Progenitor cell of endocrine pancreas (in vitro differentiated cells): ENCODE measurements around the gene SERTAD2. TPM values are rescaled to one million over a fixed set of nuclear protein-coding genes. Genes with fewer than 3 reads are reported as not detected.

ENCODE experiments used
- DNase-seq: peaks from one replicate; pipeline ENCODE4 v3.0.0; 2021; ENCODE audit warnings: low spot score; ENCODE audit not compliant: unreplicated experiment
- H3K27ac Mint-ChIP-seq: 2 replicates; pipeline ENCODE4 v1.8.0; 2021; ENCODE audit warnings: mild to moderate bottlenecking, moderate library complexity, mixed read lengths
- H3K27me3 Mint-ChIP-seq: 2 replicates; pipeline ENCODE4 v1.8.0; 2021; ENCODE audit warnings: mixed read lengths
- H3K36me3 Mint-ChIP-seq: 2 replicates; pipeline ENCODE4 v1.8.0; 2022; ENCODE audit warnings: mixed read lengths; ENCODE audit not compliant: insufficient read depth
- H3K4me1 Mint-ChIP-seq: 2 replicates; pipeline ENCODE4 v1.8.0; 2021; ENCODE audit warnings: low read depth, mixed read lengths
- H3K4me3 Mint-ChIP-seq: 2 replicates; pipeline ENCODE4 v1.8.0; 2021; ENCODE audit warnings: low read depth, mild to moderate bottlenecking, moderate library complexity, mixed read lengths
- H3K9me3 Mint-ChIP-seq: 2 replicates; pipeline ENCODE4 v1.8.0; 2021; ENCODE audit warnings: low read depth, mixed read lengths
- CTCF ChIP-seq: fragments of 200-600 bp; sonication (generic); IDR thresholded peaks from one replicate; pipeline ENCODE4 v1.5.0; 2021; ENCODE audit warnings: antibody characterized with exemption, mild to moderate bottlenecking; ENCODE audit not compliant: unreplicated experiment
- total RNA-seq: library from RNA; stranded (reverse); gene quantifications from 2 replicates; pipeline ENCODE4 v1.2.1, GENCODE V29; 2021

SERTAD2 gene
- total RNA-seq, 1 donor from 2014 or later = 19.0 TPM

- H3K9me3 Mint-ChIP-seq = peaks cover 4% of the 10 kb centered on the region
- no peak overlapping the region for H3K4me3 Mint-ChIP-seq
- H3K27ac Mint-ChIP-seq = no peak overlapping the region
- TF ChIP-seq CTCF = no peak
- H3K36me3 Mint-ChIP-seq = no peaks in the 10 kb centered on the region
- DNase-seq = no peak
- peaks cover 27% of the 10 kb centered on the region for H3K4me1 Mint-ChIP-seq
- no peaks in the 10 kb centered on the region for H3K27me3 Mint-ChIP-seq
Measured at GRCh38 chr2:64605026-64605471, 48.7 kb downstream of the SERTAD2 start.

- no peak for DNase-seq
- no peak overlapping the region for H3K27ac Mint-ChIP-seq
- no peak overlapping the region for H3K4me3 Mint-ChIP-seq
- peaks cover 25% of the 10 kb centered on the region for H3K4me1 Mint-ChIP-seq
- no peaks in the 10 kb centered on the region for H3K36me3 Mint-ChIP-seq
- H3K27me3 Mint-ChIP-seq = peaks cover 2% of the 10 kb centered on the region
- peaks cover 4% of the 10 kb centered on the region for H3K9me3 Mint-ChIP-seq
- TF ChIP-seq CTCF = no peak
Measured at GRCh38 chr2:64604155-64604554, 49.6 kb downstream of the SERTAD2 start.

- TF ChIP-seq CTCF = no peak
- peaks cover 4% of the 10 kb centered on the region for H3K9me3 Mint-ChIP-seq
- DNase-seq = no peak
- peaks cover 7% of the 10 kb centered on the region for H3K27me3 Mint-ChIP-seq
- H3K4me1 Mint-ChIP-seq = peaks cover 17% of the 10 kb centered on the region
- H3K27ac Mint-ChIP-seq = no peak overlapping the region
- H3K36me3 Mint-ChIP-seq = no peaks in the 10 kb centered on the region
- H3K4me3 Mint-ChIP-seq = no peak overlapping the region
Measured at GRCh38 chr2:64602436-64602835, 51.3 kb downstream of the SERTAD2 start.

- H3K4me1 Mint-ChIP-seq = peaks cover 16% of the 10 kb centered on the region
- H3K27ac Mint-ChIP-seq = no peak overlapping the region
- H3K27me3 Mint-ChIP-seq = peaks cover 7% of the 10 kb centered on the region
- peaks cover 4% of the 10 kb centered on the region for H3K9me3 Mint-ChIP-seq
- no peaks in the 10 kb centered on the region for H3K36me3 Mint-ChIP-seq
- no peak for DNase-seq
- no peak overlapping the region for H3K4me3 Mint-ChIP-seq
- no peak for TF ChIP-seq CTCF
Measured at GRCh38 chr2:64601785-64602391, 51.8 kb downstream of the SERTAD2 start.

GRCh38 chr2:64601034-64601754 lies 52.5 kb downstream of the SERTAD2 start:
- H3K9me3 Mint-ChIP-seq = peaks cover 4% of the 10 kb centered on the region
- peaks cover 14% of the 10 kb centered on the region for H3K4me1 Mint-ChIP-seq
- no peaks in the 10 kb centered on the region for H3K36me3 Mint-ChIP-seq
- peak overlapping the region; percentile 41 for H3K27ac Mint-ChIP-seq
- H3K27me3 Mint-ChIP-seq = peaks cover 7% of the 10 kb centered on the region
- no peak overlapping the region for H3K4me3 Mint-ChIP-seq
- TF ChIP-seq CTCF = no peak
- DNase-seq = no peak
